ENCODE results near the gene NOP53.
"Not testable (repeated sequence)": the region's sequence is repeated elsewhere in the genome, so short reads cannot be mapped to it uniquely, and the experiment has no call there.

The NOP53 gene

GRCh38 chr19:47745010-47745901 is at the start of gene NOP53:
NOP53 (plus strand) TSS chr19:47745546; CDS start chr19:47745560, 14 bp downstream.
- peak; percentile 86 for FAIRE-seq

- no peak for FAIRE-seq
These were observed 48.7 kb upstream of the NOP53 start for GRCh38 chr19:47696635-47697034.

GRCh38 chr19:47697863-47698609 is 47.3 kb upstream of the NOP53 start:
- FAIRE-seq, result no peak

GRCh38 chr19:47698631-47699359 is 46.6 kb upstream of the NOP53 start:
- FAIRE-seq, result no peak

GRCh38 chr19:47699360-47699917 is 45.9 kb upstream of the NOP53 start:
- no peak for FAIRE-seq

GRCh38 chr19:47700934-47701716 is 44.2 kb upstream of the NOP53 start:
- no peak for FAIRE-seq

- no peak for FAIRE-seq
These were observed 43.4 kb upstream of the NOP53 start for GRCh38 chr19:47701717-47702552.

- FAIRE-seq, result no peak
These were observed 42.7 kb upstream of the NOP53 start for GRCh38 chr19:47702671-47703070.

GRCh38 chr19:47703301-47703700 is 42.0 kb upstream of the NOP53 start:
- FAIRE-seq, result no peak

GRCh38 chr19:47704024-47704423 is 41.3 kb upstream of the NOP53 start:
- FAIRE-seq, result no peak

GRCh38 chr19:47704656-47705055 is 40.7 kb upstream of the NOP53 start:
- no peak for FAIRE-seq

- FAIRE-seq, result no peak
These were observed 38.0 kb upstream of the NOP53 start for GRCh38 chr19:47707135-47707925.

GRCh38 chr19:47711652-47712242 is 33.6 kb upstream of the NOP53 start:
- FAIRE-seq, result no peak

GRCh38 chr19:47713046-47714021 is 32.0 kb upstream of the NOP53 start, which contains the start of gene EHD2:
EHD2 (plus strand) TSS chr19:47713422; CDS start chr19:47716613, 3,191 bp downstream.
- FAIRE-seq, result no peak

- no peak for FAIRE-seq
These were observed 31.0 kb upstream of the NOP53 start for GRCh38 chr19:47714339-47714738.

- not testable (repeated sequence) for FAIRE-seq
These were observed 30.5 kb upstream of the NOP53 start for GRCh38 chr19:47714855-47715254.

- no peak for FAIRE-seq
These were observed 28.9 kb upstream of the NOP53 start for GRCh38 chr19:47716270-47716937.
